Gastroesophageal sphincter (tissue), 4 donors: ENCODE data around the gene EXD3. TPM values are rescaled to one million over a fixed set of nuclear protein-coding genes. Genes with fewer than 3 reads are reported as not detected.

Source experiments
- ATAC-seq: fragments of 150-250 bp; one replicate; pipeline ENCODE4 v1.9.1; 2016; ENCODE audit warnings: mild to moderate bottlenecking, moderate library complexity
- H3K27ac ChIP-seq, 4 donors: fragments of 200-600 bp; sonication (generic) in 3 of 4; 1 replicate in 3 of 4; 2 replicates in 1 of 4; pipeline ENCODE4 v1.5.1; 2016 to 2019
- H3K27me3 ChIP-seq: fragments of 200-600 bp; sonication (generic); one replicate; pipeline ENCODE4 v1.5.1; 2019
- H3K36me3 ChIP-seq, 2 donors: fragments of 200-600 bp; sonication (generic); one replicate each; pipeline ENCODE4 v1.5.1; 2019; ENCODE audit warnings: control low read depth in 1 of 2
- H3K4me1 ChIP-seq, 3 donors: fragments of 200-600 bp; sonication (generic); 1 replicate in 2 of 3; 2 replicates in 1 of 3; pipeline ENCODE4 v1.5.1; 2016 to 2019; ENCODE audit warnings: control low read depth in 2 of 3
- H3K4me3 ChIP-seq, 2 donors: fragments of 200-600 bp; sonication (generic); one replicate each; pipeline ENCODE4 v1.5.1; 2019; ENCODE audit warnings: mild to moderate bottlenecking in 1 of 2, moderate library complexity in 1 of 2
- H3K9me3 ChIP-seq, 3 donors: fragments of 200-600 bp; sonication (generic); one replicate each; pipeline ENCODE4 v1.5.1; 2017 to 2019; ENCODE audit warnings: control low read depth in 2 of 3
- CTCF ChIP-seq, 4 experiments: fragments of 200-600 bp in 2 of 4; fragments of 450-650 bp in 2 of 4; sonication (generic) in 1 of 4; IDR thresholded peaks; one replicate each; pipeline ENCODE4 v1.5.1; 2017 to 2019; ENCODE audit warnings: antibody characterized with exemption in 4 of 4, mild to moderate bottlenecking in 2 of 4, moderate library complexity in 2 of 4
- EP300 ChIP-seq: sonication (generic); formaldehyde crosslinking; IDR thresholded peaks from one replicate; pipeline ENCODE4 v1.6.1; 2017; ENCODE audit warnings: antibody characterized with exemption, mild to moderate bottlenecking
- POLR2A ChIP-seq, 2 donors: fragments of 450-650 bp; IDR thresholded peaks; one replicate each; pipeline ENCODE4 v1.6.1; 2017; ENCODE audit warnings: antibody characterized with exemption in 2 of 2, mild to moderate bottlenecking in 2 of 2, moderate library complexity in 1 of 2
- POLR2AphosphoS5 ChIP-seq: sonication (generic); formaldehyde crosslinking; IDR thresholded peaks from one replicate; pipeline ENCODE4 v1.6.1; 2017; ENCODE audit warnings: antibody characterized with exemption
- WGBS, 2 donors: methylation state at CpG; one replicate each; pipeline ENCODE4 v1.1.5; 2018; ENCODE audit warnings: low coverage in 1 of 2; 5-methylcytosine and 5-hydroxymethylcytosine counted together
- total RNA-seq, 4 donors: library from RNA; depleted of rRNA; stranded (reverse); fragments of >200 nt; gene quantifications; one replicate each; pipeline ENCODE4 v1.1.0, GENCODE V29; 2016

The EXD3 gene
- total RNA-seq, 4 donors from 2014 or later: 3.7 to 29.7 (median 10.9) TPM

- TF ChIP-seq CTCF (IDR thresholded peaks at IDR 0.05): no peak
- TF ChIP-seq POLR2AphosphoS5: no peak
- no peak for TF ChIP-seq EP300
- no peak for TF ChIP-seq POLR2A (IDR thresholded peaks at IDR 0.05)
- peaks cover 71% of the 10 kb centered on the region for H3K27me3 ChIP-seq
- peaks cover 0 to 47% of the 10 kb centered on the region in 2 donors for H3K36me3 ChIP-seq
- no peak for ATAC-seq
- 76 to 83% methylated on average over 16 to 21 of the region's 24 CpGs for WGBS, 2 donors
- H3K4me1 ChIP-seq: peaks cover 0 to 34% (median 13%) of the 10 kb centered on the region in 3 donors
- no peak overlapping the region for H3K4me3 ChIP-seq
- no peaks in the 10 kb centered on the region for H3K9me3 ChIP-seq
- H3K27ac ChIP-seq: peak overlapping the region in 2 of 4 donors; percentile 85
Measured at GRCh38 chr9:137275588-137276472, 147.1 kb downstream of the EXD3 start.

- Histone ChIP-seq H3K27me3 (peaks cover 65% of the 10 kb centered on the region), H3K36me3 (peaks cover 0 to 51% of the 10 kb centered on the region in 2 donors), H3K4me1 (peaks cover 0 to 28% (median 13%) of the 10 kb centered on the region in 3 donors), H3K27ac (no peak overlapping the region), H3K9me3 (no peaks in the 10 kb centered on the region), H3K4me3 (no peak overlapping the region)
- WGBS, 2 donors: 50 to 82% methylated on average over 2 to 6 of the region's 10 CpGs
- ATAC-seq: no peak
- TF ChIP-seq POLR2A (IDR thresholded peaks at IDR 0.05) (no peak), CTCF (IDR thresholded peaks at IDR 0.05) (no peak), POLR2AphosphoS5 (no peak), EP300 (no peak)
Measured at GRCh38 chr9:137275203-137275587, 147.8 kb downstream of the EXD3 start.

GRCh38 chr9:137273611-137274320 lies 149.2 kb downstream of the EXD3 start:
- Histone ChIP-seq H3K4me3 (no peak overlapping the region), H3K9me3 (no peaks in the 10 kb centered on the region), H3K4me1 (peaks cover 0 to 41% (median 22%) of the 10 kb centered on the region in 3 donors), H3K27ac (no peak overlapping the region), H3K36me3 (peaks cover 0 to 51% of the 10 kb centered on the region in 2 donors), H3K27me3 (peaks cover 50% of the 10 kb centered on the region)
- WGBS, 2 donors: 63% methylated on average over 4 of the region's 15 CpGs; no CpG with 5 or more reads in 1 of the 2 donors
- TF ChIP-seq EP300 (no peak), POLR2AphosphoS5 (no peak), CTCF (IDR thresholded peaks at IDR 0.05) (no peak), POLR2A (IDR thresholded peaks at IDR 0.05) (no peak)
- ATAC-seq: no peak

- Histone ChIP-seq H3K27ac (no peak overlapping the region), H3K27me3 (peaks cover 44% of the 10 kb centered on the region), H3K4me1 (peaks cover 0 to 42% (median 25%) of the 10 kb centered on the region in 3 donors), H3K36me3 (peaks cover 0 to 56% of the 10 kb centered on the region in 2 donors), H3K9me3 (no peaks in the 10 kb centered on the region), H3K4me3 (no peak overlapping the region)
- 60% methylated on average over 1 of the region's 13 CpGs; no CpG with 5 or more reads in 1 of the 2 donors for WGBS, 2 donors
- no peak for ATAC-seq
- TF ChIP-seq POLR2A (IDR thresholded peaks at IDR 0.05): no peak
- TF ChIP-seq POLR2AphosphoS5: no peak
- no peak for TF ChIP-seq EP300
- TF ChIP-seq CTCF (IDR thresholded peaks at IDR 0.05): no peak
Measured at GRCh38 chr9:137273095-137273490, 149.9 kb downstream of the EXD3 start.
